Stimulated activated CD4-positive, alpha-beta T cell treated with anti-CD3 and anti-CD28 coated beads, Interleukin-4, amount 100 ng/mL, for 24 hours (primary cell): Measurements from ENCODE around the gene FAM163A.
A peak's percentile ranks its signal among the peaks of the same experiment; 100 is the strongest.
"Not testable (repeated sequence)": the region's sequence is repeated elsewhere in the genome, so short reads cannot be mapped to it uniquely, and the experiment has no call there.

ENCODE experiments used
- DNase-seq: peaks from one replicate; pipeline ENCODE4 v3.0.0-alpha.2; 2020

FAM163A gene

GRCh38 chr1:179794669-179795068, 51.6 kb downstream of the FAM163A start:
- DNase-seq = no peak

- no peak for DNase-seq
These were observed 55.2 kb downstream of the FAM163A start for GRCh38 chr1:179798213-179798863.

GRCh38 chr1:179798864-179799516, 55.9 kb downstream of the FAM163A start:
- no peak for DNase-seq

GRCh38 chr1:179800481-179800880, 57.4 kb downstream of the FAM163A start:
- no peak for DNase-seq

- DNase-seq = no peak
These were observed 60.0 kb downstream of the FAM163A start for GRCh38 chr1:179803104-179803503.

- DNase-seq = no peak
These were observed 60.8 kb downstream of the FAM163A start for GRCh38 chr1:179803918-179804317.

GRCh38 chr1:179804417-179804816, 61.3 kb downstream of the FAM163A start:
- not testable (repeated sequence) for DNase-seq

GRCh38 chr1:179805291-179806195, 62.5 kb downstream of the FAM163A start:
- no peak for DNase-seq

GRCh38 chr1:179806333-179806732, 63.2 kb downstream of the FAM163A start:
- no peak for DNase-seq

- DNase-seq = no peak
These were observed 64.2 kb downstream of the FAM163A start for GRCh38 chr1:179807291-179807690.

- DNase-seq = no peak
These were observed 64.8 kb downstream of the FAM163A start for GRCh38 chr1:179807691-179808485.

- no peak for DNase-seq
These were observed 65.4 kb downstream of the FAM163A start for GRCh38 chr1:179808503-179808902.

- DNase-seq = peak; percentile 68
These were observed 66.6 kb downstream of the FAM163A start for GRCh38 chr1:179809506-179810366.

- DNase-seq = no peak
These were observed 67.2 kb downstream of the FAM163A start for GRCh38 chr1:179810367-179810715.

- DNase-seq = no peak
These were observed 69.6 kb downstream of the FAM163A start for GRCh38 chr1:179812501-179813292.

- DNase-seq = no peak
These were observed 70.8 kb downstream of the FAM163A start for GRCh38 chr1:179813626-179814545.

- DNase-seq = no peak
These were observed 71.4 kb downstream of the FAM163A start for GRCh38 chr1:179814546-179814838.

- no peak for DNase-seq
These were observed 72.5 kb downstream of the FAM163A start for GRCh38 chr1:179815641-179816040.

- no peak for DNase-seq
These were observed 73.3 kb downstream of the FAM163A start for GRCh38 chr1:179816196-179816960.
